ENCODE data around the gene BARHL1. TPM values are rescaled to one million over a fixed set of nuclear protein-coding genes. Genes with fewer than 3 reads are reported as not detected.

Gene BARHL1
- total RNA-seq: not detected in 2 replicates

DNA sequence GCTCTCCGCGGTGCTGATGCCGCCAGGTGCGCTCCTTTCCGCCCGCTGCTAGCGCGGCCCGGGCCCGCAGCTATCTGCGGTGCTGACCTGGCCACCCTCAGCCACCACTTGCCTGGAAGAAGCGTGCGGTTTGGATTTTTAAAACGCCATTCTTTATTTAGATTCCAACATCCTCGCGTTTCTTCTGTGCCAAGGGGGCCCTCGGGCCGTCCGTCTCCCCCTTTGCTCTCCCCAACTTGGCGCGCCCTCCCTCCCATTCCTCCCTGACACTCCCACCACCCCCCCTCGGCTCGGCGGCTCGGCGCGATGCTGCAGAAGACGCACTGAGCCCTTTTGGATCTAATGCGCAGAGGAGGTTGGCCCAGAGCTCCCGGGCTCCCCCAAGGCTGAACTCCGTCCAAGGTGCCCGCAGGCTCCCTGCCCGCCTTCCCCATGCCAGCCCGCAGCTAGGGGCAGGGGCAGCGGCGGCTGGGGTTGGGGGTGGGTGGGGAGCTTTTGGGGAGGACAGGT lies at the start of gene BARHL1:
Gene BARHL1 (plus strand): TSS at position 331 of the 510 bp plus-strand sequence. CDS start 192 bp downstream, outside the sequence.

Other genes starting within 250 kb of the BARHL1 start
- gene SETX, start 227.6 kb upstream of the BARHL1 start, total RNA-seq: 82.7 and 103 TPM in 2 replicates
- gene TTF1, start 175.8 kb upstream of the BARHL1 start, total RNA-seq: 5.4 and 5.6 TPM in 2 replicates
- not detected in 2 replicates for gene CFAP77, start 172.4 kb upstream of the BARHL1 start, total RNA-seq
- 17.2 and 18.0 TPM in 2 replicates for gene DDX31, start 87.4 kb downstream of the BARHL1 start, total RNA-seq
- 25.4 and 26.6 TPM in 2 replicates for gene GTF3C4, start 87.9 kb downstream of the BARHL1 start, total RNA-seq